SK-N-SH treated with all-trans-retinoic acid at 6 μM for 48 hours (cell line): ENCODE measurements around the gene MRPL36.

Experiments used
- ARNTL ChIP-seq: fragments of 450-650 bp; formaldehyde crosslinking; IDR thresholded peaks from 2 replicates; pipeline ENCODE4 v1.5.0; 2020; ENCODE audit warnings: low read depth, mild to moderate bottlenecking, moderate library complexity, borderline replicate concordance
- BACH2 ChIP-seq: fragments of 250-450 bp; sonication (Bioruptor Pico); IDR thresholded peaks from 2 replicates; pipeline ENCODE4 v1.9.0; 2021; ENCODE audit warnings: mild to moderate bottlenecking, borderline replicate concordance
- CREB5 ChIP-seq: fragments of 250-450 bp; sonication (Bioruptor Pico); IDR thresholded peaks from 2 replicates; pipeline ENCODE4 v1.5.1; 2020; ENCODE audit warnings: low read depth, mild to moderate bottlenecking, moderate library complexity
- CSRNP3 ChIP-seq: fragments of 250-450 bp; sonication (Bioruptor Pico); IDR thresholded peaks from 2 replicates; pipeline ENCODE4 v1.5.1; 2021; ENCODE audit warnings: mild to moderate bottlenecking, moderate library complexity
- PATZ1 ChIP-seq: fragments of 250-450 bp; sonication (Bioruptor Pico); IDR thresholded peaks from 2 replicates; pipeline ENCODE4 v1.8.0; 2020; ENCODE audit warnings: mild to moderate bottlenecking, moderate library complexity, borderline replicate concordance
- RARB ChIP-seq: fragments of 250-450 bp; sonication (Bioruptor Pico); IDR thresholded peaks from 2 replicates; pipeline ENCODE4 v1.8.0; 2021; ENCODE audit warnings: mild to moderate bottlenecking, moderate library complexity
- TOX ChIP-seq: fragments of 250-450 bp; sonication (Bioruptor Pico); IDR thresholded peaks from 2 replicates; pipeline ENCODE4 v1.8.0; 2021; ENCODE audit warnings: mild to moderate bottlenecking, moderate library complexity, borderline replicate concordance
- TSHZ2 ChIP-seq: fragments of 250-450 bp; sonication (Bioruptor Pico); IDR thresholded peaks from 2 replicates; pipeline ENCODE4 v1.5.0; 2020; ENCODE audit warnings: mild to moderate bottlenecking, moderate library complexity
- ZC3H10 ChIP-seq: fragments of 250-450 bp; sonication (Bioruptor Pico); IDR thresholded peaks from 2 replicates; pipeline ENCODE4 v1.5.1; 2021; ENCODE audit warnings: mild to moderate bottlenecking, moderate library complexity
- ZNF8 ChIP-seq: fragments of 450-650 bp; formaldehyde crosslinking; IDR thresholded peaks from 2 replicates; pipeline ENCODE4 v1.5.0; 2020; ENCODE audit warnings: mild to moderate bottlenecking, moderate library complexity

GRCh38 chr5:1769752-1770442 is 29.7 kb downstream of the MRPL36 start:
- TF ChIP-seq ZNF8 (CRISPR knock-in tag) = no peak
- no peak for TF ChIP-seq TOX (CRISPR knock-in tag)
- no peak for TF ChIP-seq ARNTL
- no peak for TF ChIP-seq ZC3H10
- no peak for TF ChIP-seq CSRNP3
- no peak for TF ChIP-seq CREB5 (CRISPR knock-in tag)
- TF ChIP-seq BACH2 (CRISPR knock-in tag) = no peak
- TF ChIP-seq RARB = no peak
- no peak for TF ChIP-seq PATZ1 (CRISPR knock-in tag)
- no peak for TF ChIP-seq TSHZ2 (CRISPR knock-in tag)
